Measurements from ENCODE around the gene EMSY.

GRCh38 chr11:76551400-76551799, 106.6 kb downstream of the EMSY start:
- TF ChIP-seq POLR2AphosphoS5 (IDR thresholded peaks at IDR 0.05) (no peak), POLR2A (IDR thresholded peaks at IDR 0.05) (no peak)
